Mucosa of gallbladder (tissue), 1 donor: ENCODE measurements around the gene HMHB1. TPM values are rescaled to one million over a fixed set of nuclear protein-coding genes. Genes with fewer than 3 reads are reported as not detected.

ENCODE experiments used
- DNase-seq: peaks from one replicate; pipeline ENCODE4 v3.0.0-alpha.2; 2020; ENCODE audit warnings: low spot score
- total RNA-seq: library from RNA; stranded (reverse); gene quantifications from one replicate; pipeline ENCODE4 v1.2.1, GENCODE V29; 2021
- donor health status: DM: no; HTN: no; CAD: no.

HMHB1 gene
- total RNA-seq: not detected

DNA sequence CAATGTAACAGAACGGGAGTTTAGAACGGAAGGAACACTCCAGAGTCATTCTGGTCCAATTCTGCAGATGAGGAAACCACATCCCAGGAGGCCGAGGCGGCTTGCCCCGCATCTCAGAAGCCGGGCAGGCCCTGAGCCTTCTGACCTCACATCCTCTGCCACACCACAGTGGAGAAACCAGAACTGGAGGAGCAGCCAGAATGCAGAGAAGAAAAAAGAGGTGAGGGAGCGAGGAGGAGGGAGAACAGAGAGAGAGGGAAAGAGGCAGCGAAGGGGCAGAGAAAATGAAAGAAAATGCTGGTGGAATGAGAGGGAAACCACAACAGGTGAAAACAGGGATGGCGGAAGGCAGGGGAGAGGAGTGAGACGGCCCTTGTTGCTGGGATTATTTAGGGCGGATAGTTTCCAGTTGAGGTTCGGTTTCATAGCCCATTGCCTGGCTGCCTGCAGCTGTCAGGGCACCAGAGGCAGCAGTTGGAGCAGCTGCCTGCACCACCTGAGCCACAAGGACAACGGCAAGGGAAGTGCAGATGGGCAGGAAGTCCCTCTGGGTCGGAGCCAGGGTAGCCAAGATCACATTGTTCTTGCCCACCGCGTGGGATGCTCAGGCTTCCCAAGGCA is at the start of gene HMHB1:
TSS of gene HMHB1 (plus strand) at position 77 of the 621 bp plus-strand sequence.
- DNase-seq: no peak

DNA sequence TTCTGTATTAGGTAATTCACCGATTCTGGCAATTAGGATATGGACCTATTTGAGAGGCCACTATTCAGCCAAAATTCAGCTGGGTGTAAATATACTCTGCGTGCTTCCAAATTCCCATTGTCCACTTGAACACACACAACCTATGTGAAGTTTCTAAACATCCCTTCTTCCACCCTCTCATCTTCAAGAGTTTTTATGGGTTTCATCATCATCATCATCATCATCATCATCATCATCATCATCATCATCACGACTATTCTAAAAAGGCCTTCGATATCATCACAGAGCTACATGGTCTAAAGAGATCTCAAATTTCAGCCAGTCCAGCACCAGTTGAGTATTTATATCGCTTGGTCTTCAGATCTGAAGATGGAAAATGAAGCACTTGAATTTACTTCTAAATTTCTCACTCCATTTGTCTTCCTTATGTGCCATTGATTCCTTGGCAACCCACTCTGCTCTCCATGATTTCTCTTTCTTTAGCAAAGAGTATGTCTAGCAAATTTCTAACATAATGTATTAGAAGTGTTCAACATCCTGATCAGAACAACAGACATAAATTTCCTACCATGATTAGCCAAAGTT is 49.2 kb upstream of the HMHB1 start:
- no peak for DNase-seq

DNA sequence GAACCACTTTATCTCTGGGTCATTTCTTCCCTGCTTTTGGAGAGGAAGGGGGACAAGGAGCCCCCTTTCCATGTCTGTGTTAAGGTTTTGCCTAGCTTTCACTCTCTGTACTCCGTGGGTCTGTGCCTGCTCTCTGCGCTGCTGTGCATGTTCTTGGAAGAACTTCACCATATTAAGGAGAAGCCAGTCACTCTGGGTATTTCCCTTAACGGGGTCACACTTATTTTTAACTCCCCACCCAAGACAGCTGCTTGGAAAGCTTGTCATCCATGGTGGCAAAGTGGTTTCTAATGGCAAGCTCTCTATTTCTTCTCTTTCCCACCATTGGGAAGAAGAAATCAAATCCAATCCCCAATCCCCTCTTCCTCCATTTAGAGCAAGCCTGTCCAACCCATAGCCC is 44.8 kb upstream of the HMHB1 start:
- no peak for DNase-seq

DNA sequence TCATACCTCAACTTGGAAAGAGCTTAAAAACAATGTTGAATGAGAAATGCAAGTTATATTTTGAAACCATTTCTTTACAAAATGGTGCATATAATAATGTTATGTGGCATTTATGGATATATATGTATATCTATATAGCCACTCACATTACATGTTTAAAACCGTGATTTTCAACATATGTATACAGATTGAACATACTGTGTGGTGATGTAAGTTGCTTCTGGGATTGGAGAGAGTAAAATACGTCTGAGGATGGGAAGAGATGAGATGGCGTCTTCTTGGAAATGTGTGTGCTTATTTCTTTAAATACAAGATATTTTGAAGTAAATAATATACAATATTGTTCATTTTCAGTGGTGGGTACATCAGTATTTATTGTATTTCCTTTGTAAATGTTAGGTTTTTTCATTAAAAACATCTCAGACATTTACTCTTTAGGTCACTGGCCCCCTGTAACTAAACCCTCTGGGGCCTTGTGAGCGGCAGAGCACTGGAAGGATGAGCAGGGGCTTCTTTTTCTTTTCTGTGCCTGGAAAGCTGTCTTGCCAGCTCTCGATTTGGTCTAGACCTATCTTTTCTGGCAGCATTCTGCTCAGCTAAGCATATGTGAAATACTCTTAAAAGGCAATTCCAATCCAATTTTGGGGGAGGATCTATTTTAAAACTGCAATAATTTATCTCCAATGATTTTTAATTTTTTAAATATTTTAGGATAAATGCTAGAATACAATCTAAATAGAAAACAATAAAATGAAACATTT is 42.8 kb upstream of the HMHB1 start:
- DNase-seq: no peak

DNA sequence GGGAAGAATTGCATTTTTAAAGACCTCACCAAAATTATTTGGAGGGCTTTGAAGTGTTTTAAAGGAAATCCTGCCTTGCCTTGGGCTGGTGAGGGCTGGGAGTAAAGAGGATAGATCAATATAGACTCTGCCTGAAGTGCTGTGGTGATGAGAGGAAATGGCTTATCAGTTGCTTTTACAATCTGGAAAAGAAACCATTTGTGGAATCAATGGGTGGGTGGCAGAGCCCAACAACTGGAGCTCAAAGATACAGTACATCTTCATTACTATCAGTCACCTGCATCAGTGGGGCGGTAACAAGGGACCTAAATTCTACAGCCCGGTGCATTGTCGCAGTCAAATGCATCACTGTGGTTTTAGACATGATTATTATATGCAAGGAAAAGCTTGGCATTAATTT is 41.5 kb upstream of the HMHB1 start:
- no peak for DNase-seq

DNA sequence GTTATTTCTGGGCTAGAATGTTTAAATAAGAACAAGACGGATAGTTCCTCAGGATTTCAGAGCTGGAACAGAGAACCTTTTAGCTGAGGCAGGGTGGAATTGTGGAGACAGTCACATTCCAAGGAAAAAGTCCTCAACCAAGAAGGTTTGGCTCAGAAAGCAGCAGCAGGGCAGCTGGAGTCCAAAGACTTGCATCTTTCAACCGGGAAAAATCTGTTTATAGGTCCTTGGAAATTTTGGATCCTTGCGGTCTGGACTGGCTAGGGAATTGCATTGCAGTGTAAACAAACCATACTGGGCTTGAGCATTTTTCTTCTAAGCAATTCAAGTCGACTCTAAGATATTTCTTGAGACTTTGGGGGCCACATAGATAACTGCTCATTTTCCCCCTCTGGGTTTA is 40.8 kb upstream of the HMHB1 start:
- DNase-seq: no peak

DNA sequence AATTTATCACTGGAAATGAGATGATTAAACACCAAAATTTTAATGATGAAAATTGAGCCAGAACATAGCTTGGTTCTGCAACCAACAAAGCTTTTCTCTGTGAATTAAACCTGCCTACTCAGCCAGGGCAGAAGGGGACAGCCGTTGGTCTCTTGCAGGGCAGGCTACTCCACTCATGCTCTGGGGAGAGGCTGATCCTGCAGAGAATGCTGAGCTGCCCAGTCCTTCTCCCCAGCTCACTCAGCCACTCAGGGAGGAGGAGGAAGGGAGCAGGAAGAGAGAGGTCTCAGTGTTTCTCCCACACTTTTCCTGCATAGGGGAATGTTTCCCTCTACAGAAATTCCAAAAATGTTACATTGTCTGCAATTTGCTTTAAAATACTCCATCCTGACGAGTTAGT is 40.4 kb upstream of the HMHB1 start:
- no peak for DNase-seq

DNA sequence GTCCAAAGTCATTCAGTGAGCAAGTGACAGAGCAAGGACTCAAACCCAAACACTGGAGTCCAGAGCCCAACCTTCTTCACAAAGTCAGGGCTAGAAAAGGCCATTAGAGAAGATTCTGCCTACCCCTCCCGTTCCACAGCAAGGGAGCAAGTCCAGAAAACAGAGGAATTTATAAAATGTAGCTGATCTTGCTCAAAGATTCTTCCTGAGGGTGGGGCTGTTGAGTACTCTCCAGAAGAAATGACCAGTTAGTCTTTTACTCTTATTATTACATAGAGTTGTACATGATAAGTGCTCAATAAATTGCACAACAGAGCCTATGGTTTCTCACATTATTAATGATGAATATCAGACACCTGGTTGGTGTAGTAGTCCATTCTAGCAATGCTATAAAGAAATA is 39.3 kb upstream of the HMHB1 start:
- DNase-seq: no peak

DNA sequence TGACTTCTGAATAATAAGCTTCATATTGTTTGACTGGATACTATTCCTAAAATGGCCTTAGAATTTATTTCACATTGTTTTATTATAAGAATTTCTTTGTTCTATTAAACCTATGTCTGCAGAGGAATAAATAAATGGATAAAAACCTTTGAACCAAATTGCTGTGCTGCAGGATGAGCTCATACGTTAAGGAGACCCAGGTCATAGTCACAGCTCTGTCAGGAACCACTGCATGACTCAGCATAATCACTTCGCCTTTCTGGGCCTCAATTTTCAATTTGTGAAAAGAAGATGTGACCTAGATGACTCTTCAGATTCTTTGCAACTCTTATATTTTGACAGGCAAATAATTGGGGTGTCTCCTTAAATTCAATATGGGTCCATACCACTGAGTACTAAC is 36.7 kb upstream of the HMHB1 start:
- DNase-seq: no peak

DNA sequence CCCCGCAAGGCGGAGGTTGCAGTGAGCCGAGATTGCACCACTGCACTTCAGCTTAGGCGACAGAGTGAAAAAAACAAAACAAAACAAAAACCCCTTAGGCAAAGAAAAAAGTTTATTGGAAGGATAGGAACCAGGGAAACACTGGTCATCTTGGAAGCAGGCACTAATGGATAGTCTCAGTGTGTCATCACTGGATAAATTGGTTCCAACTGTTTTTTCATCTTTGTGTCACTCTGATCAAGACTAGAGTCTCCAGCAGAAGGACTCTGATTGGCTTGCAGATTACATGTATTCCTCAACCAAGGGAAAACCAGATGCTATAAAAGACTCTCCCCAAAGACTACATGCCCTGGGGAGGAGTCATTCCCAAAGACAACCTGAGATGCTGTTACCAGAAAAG is 35.0 kb upstream of the HMHB1 start:
- no peak for DNase-seq

DNA sequence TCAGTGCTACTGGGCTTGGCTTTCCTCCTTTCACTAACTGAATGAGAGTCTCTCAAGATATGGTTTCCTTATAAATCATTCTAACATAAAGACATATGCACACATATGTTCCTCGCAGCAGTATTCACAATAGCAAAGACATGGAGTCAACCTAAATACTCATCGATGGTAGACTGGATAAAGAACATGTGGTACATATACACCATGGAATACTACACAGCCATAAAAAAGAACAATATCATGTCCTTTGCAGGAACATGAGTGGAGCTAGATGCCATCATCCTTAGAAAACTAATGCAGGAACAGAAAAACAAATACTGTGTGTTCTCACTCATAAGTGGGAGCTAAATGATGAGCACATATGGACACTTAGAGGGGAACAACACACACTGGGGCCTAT is 32.5 kb upstream of the HMHB1 start:
- no peak for DNase-seq

DNA sequence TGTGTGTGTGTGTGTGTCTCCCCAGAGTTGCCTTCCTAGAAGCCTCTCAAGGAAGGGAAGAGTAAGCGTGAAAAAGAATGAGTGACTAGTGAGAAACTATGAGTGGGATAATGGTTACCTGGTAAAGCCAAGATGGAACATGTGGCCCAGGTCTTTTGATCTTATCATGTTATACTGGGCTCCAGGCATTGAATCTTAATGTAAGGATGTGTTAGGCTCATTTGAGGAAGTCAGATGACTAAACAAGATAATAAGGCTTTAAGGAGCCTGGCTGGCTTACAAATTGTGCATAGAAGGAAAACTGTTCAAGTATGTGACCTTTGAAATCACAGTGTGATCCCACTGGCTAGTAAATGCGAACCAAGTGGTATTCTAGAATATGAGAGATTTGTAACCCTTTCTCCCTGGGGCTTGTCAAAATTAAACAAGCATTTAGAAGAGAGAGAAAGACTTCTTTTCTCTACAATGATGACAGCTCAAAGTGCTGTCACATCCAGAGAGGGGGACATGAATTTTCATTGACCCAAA is 29.9 kb upstream of the HMHB1 start:
- DNase-seq: no peak

DNA sequence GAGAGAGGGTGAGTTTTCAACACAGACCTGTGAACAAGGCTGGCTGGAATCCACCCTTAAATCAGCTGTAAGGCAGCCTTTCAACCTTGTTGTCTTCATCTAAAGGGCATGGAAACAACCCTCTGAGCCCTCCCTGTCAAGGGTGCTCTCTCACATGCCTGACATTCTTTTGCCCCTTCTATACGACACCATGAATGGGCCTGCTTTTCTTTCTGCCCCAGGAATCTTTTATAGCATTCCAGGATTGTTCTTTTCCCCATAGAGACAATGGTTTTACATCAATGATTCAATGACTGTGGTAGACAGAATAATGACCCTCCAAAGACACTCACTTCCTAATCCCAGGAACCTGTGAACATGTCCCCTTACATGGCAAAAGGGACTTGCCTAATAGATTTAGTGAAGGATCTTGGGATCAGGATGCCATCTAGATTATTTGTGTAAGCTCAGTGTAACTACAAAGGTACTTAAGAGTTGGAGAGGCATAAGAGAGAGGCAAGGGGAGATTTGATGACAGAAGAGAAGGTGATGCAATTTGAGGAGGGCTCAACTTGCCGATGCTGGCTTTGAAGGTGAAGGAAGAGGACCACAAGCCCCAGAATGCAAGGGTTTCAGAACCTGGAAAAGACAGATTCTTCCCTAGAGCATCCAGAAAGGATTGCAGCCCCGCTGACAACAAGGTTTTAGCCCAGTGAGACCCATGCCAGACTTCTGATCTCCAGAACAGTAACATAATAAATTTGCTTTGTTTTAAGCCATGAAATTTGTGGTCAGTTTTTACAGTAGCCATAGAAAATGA is 29.2 kb upstream of the HMHB1 start:
- DNase-seq: no peak

DNA sequence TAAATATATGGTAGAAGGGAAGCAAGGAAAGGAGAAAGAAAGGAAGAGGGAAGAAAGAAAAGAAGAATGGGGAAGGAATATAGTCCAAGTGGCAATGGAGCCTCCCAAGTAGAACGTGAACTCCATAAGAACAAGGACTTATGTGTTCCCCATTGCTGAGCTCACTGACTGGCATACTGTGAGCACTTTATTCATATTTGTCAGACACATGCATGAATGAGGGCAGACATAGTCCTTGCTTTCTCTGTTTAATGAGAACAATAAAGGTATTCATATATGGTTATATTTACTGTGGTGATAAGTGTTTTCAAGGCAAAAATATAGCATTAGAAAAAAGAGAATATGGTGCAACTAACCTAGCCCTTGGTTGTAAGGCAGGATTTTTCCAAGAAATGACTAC is 23.6 kb upstream of the HMHB1 start:
- DNase-seq: no peak

DNA sequence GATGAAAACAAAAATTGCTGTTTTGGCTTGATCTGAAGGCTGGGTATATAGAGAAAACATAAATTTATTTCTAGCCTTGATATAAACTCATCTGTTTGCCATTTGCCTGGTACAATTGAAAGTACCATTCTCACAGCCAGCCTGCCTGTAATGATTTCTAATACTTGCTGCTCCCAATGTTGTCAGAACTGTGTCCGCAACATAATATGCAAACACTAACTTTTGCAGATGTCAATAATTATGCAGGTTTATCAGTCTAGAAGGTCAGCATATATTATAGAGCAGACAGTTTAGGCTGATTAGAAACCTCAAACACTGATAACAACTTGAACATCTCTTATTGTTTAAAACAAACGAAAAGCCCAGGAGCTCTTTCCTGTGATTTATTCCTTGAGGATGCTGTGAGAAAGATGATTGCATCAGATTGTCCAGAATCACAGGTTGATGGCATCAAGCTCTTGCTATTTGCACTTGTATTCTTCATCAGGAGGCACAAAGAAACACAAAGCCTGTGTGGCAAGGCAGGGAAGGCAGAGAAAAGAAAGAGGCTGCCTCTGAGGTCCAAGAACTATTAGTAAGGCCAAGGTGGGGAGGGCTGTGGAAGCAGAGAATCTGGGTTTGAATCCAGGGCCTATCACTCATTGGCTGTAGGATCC is 21.4 kb upstream of the HMHB1 start:
- DNase-seq: no peak

DNA sequence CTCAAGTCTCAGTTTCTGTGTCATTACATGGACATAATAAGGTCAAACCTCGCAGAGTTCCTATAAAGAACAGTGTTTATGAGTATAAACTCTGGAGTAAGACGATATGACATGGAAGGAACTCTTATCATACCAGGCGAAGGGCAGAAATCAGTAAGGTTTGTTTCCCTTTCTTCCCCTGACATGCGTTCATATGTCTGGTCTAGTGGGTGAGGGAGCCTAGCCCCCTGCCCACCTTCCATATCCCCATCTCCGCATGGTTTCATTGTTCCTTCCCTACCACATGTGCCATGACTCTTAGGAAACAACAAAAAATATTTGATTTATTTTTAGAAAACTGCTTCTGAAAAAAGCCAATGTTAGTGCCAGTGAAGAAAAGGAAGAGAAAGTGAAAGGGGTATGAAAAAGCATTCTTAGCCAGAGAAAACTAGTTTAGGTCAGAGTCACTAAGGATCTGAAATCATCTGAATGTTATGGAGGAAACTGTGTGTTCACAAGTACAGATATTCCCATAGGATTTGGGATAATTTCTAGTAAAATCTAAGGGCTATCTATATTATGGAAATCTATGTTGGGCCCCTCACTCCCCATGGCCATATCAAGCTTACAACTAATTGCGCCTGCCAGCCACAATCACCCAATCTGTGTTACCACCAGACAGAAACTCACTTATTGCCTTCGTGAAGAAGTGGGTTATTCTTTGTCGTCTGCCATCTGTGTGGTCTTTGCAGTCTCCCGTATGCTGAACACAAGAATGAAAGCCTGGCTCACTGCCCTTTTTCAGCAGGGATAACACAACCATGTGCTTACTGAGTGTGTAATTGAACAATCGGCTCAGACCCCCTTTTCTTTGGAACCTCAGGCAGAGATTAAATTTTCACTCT is 19.9 kb upstream of the HMHB1 start:
- no peak for DNase-seq

DNA sequence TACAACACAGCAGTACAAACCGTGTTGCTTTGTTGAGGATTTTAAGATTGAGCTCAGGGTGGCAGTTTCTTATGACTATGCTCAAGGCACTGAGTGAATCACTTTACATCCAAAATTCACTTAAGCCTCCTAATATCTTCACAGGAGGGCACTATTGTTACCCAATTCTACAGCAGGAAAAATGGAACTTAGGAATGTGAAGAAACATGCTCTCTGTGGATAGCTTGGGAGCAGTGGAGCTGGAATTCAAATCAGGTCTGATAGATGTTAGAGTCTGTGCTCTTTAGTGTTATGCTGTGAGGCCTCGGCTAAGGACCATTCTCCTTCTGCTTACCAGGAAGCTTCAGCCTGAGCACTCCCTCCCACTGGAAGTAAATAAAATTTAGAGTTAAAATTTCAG is 18.7 kb upstream of the HMHB1 start:
- DNase-seq: no peak

DNA sequence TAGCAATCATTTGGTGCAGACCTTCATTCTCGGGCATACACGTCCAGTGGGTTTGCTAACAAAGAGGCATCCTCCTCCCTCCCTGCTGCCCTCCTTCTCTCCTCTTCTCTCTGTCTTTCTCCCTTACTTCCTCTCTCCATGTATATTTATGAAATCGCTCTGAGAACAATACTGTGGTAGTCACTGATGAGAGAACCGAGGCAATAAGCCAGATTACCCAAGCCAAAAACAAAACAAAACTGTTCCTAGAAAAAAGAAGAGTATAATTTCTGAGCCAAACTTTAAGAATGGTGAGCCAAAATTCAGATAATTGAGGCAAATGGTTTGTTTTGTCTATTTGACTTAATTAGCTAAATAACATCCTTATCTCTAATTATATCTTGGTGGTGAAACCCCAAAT is 15.8 kb upstream of the HMHB1 start:
- DNase-seq: no peak

DNA sequence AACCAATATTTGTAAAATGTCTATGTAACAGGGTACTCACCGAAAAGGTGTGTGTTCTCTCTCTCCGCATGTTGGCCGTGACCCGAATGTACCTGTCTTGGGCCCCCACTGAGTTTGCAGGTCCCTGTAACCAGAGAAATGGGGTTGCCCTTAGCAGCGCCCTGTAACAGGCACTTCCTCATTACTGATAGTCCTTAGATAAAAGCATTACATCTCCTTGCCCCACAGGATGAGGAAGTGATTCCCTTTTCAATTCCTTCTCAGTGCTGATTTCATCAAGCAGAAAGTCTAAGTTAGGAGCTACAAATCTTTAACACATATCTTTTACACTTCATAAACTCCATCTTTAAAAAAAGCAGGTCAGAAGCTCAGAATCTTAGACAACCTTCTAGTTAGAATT is 15.2 kb upstream of the HMHB1 start:
- no peak for DNase-seq

DNA sequence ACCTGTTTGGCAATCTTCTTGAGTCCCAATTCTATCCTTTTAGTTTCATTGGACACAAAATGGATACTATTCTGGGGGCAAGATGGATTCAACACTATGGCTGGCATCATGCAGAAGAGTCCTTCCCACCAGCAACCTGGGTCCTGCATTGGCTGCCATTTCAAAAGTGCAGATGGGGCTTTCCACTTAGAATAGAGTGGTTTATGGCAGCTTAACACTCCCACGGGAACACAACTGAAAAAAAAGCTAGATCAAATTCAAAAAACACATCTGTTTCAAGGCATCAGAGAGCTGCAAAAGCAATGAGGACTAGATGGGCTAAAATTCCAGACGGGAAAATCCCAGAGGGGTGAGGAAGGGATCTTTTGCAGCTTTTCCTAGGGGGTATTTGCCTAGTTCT is 11.2 kb upstream of the HMHB1 start:
- DNase-seq: no peak
